ENCODE results near the gene CAPN3.

Gene CAPN3

DNA sequence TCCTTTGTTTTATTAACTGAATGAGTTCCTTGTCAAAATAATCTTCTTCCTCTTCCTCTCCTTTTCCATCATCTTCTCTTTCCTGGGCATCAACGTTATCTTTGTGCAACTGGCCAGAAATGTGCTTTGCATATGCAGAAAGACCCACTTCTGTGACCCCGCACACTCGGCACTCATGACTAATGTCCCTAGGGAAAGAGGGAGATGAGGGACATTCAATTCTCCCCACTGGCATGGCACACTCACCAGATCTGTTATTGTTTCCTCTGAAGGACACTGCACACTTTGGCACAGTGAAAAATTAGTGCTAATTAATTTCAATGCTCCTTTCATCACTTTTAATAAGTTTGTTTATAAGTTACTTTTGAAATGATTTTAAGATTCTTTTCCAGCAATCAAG lies 97.7 kb downstream of the CAPN3 start:
- H3K4me3 ChIP-seq (replicated peaks in 1 of 2; ENCODE audit: low read depth in 2 of 2, low read length in 2 of 2), result peak overlapping the region; percentile 21 to 33

DNA sequence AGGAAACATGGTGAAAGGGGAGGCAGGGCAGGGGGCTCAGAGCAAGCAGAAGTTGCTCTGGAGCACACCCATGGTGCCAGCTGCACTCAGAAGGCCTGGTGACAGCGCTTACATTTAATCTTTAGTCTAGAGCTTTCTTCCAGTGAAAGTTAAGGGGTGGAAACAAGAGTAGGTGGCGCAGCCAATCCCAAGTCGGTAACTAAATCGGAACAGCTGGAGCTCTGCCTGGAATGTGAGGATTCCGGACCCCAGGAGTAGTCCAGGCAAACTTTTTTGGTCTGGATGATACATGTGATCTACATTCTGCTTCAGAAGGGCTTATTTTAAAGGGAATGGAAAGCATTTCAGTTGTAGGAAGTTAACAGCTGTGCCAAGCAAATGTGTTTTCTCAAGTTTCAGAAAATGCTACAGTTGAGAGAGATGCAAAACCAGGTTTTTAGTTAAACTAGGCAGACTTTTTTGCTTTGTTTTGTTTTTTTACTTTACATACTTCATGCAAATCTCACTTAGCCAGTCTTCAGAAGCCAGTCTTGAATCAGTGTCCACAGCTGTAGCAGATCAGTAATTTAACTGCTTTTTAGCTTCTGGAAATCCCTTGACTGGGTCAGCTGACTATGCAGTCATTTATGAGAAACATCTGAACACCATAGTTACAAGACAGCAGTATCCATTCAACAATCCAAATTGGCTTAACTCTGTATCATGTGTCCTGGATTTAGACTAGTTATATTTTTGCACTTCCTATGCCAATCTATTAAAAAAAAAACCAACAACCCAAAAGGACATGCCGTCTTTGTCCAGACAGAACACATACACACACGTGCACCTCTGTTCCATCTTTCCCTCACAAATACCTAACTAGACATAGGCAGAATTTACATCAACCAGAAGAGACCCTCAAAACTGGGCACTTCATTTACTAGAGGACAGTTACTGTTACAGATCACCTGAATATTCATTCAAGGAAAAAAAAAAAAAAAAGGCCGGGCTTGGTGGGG lies 98.4 kb downstream of the CAPN3 start:
- peak; percentile 91 to 98 for DNase-seq (ENCODE audit: low read depth in 2 of 2)
- H3K4me3 ChIP-seq (replicated peaks in 1 of 2; ENCODE audit: low read depth in 2 of 2, low read length in 2 of 2), result peak overlapping the region; percentile 25 to 33
- TF ChIP-seq, protein P1, sequence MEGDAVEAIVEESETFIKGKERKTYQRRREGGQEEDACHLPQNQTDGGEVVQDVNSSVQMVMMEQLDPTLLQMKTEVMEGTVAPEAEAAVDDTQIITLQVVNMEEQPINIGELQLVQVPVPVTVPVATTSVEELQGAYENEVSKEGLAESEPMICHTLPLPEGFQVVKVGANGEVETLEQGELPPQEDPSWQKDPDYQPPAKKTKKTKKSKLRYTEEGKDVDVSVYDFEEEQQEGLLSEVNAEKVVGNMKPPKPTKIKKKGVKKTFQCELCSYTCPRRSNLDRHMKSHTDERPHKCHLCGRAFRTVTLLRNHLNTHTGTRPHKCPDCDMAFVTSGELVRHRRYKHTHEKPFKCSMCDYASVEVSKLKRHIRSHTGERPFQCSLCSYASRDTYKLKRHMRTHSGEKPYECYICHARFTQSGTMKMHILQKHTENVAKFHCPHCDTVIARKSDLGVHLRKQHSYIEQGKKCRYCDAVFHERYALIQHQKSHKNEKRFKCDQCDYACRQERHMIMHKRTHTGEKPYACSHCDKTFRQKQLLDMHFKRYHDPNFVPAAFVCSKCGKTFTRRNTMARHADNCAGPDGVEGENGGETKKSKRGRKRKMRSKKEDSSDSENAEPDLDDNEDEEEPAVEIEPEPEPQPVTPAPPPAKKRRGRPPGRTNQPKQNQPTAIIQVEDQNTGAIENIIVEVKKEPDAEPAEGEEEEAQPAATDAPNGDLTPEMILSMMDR (IDR thresholded peaks at IDR 0.05; ENCODE audit: low read depth, low read length), result no peak

More for the DNA sequence above, 97.7 kb downstream of the CAPN3 start:
- TF ChIP-seq, protein P1 (IDR thresholded peaks at IDR 0.05; ENCODE audit: low read depth, low read length), result no peak
- DNase-seq (ENCODE audit: low read depth in 2 of 2), result peak; percentile 48 to 72

DNA sequence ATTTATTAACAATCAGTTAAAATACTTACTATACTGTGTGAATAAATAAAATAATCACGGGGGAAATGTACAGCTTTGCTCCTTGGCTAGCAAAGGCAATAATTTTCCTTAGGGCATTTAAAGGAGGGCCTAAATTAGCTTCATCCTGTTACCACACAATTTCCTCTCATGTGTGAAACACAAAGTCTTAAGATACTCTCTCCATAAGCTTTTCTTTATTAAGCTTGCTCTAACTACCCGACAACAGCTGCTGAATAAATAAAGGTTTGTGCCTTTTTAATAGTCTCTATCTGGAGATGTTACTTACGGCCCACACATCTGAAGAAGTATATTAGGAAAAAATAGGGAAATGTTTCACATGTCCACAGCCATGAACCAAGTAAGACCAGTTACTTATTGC lies 102.0 kb downstream of the CAPN3 start:
- TF ChIP-seq, protein P1 (IDR thresholded peaks at IDR 0.05; ENCODE audit: low read depth, low read length), result no peak
- no peak for DNase-seq (ENCODE audit: low read depth in 2 of 2)
- H3K4me3 ChIP-seq (replicated peaks in 1 of 2; ENCODE audit: low read depth in 2 of 2, low read length in 2 of 2), result no peak overlapping the region
